Adrenal gland (tissue), 5 donors: ENCODE data around the gene PIAS1.

ENCODE experiments used
- CTCF ChIP-seq, 6 experiments: fragments of 450-650 bp in 4 of 6; fragments of 200-600 bp in 2 of 6; sonication (generic) in 1 of 6; IDR thresholded peaks; 1 replicate in 5 of 6; 2 replicates in 1 of 6; pipeline versions ENCODE4 v1.5.1 to v1.8.0; 2016 to 2021; ENCODE audit warnings: antibody characterized with exemption in 6 of 6, mild to moderate bottlenecking in 2 of 6, moderate library complexity in 1 of 6
- POLR2A ChIP-seq, 2 donors: fragments of 450-650 bp; IDR thresholded peaks; one replicate each; pipeline ENCODE4 v1.6.1; 2017; ENCODE audit warnings: antibody characterized with exemption in 2 of 2, mild to moderate bottlenecking in 2 of 2, moderate library complexity in 1 of 2
- donor health status: DM: no; HTN: no; CAD: no.

GRCh38 chr15:68213991-68214837 is 160.1 kb downstream of the PIAS1 start:
- TF ChIP-seq POLR2A (IDR thresholded peaks at IDR 0.05) (no peak), CTCF (IDR thresholded peaks at IDR 0.05) (no peak)
